Fibroblast of lung (primary cell): Measurements from ENCODE around the gene ABITRAM.

Source experiments
- CTCF ChIP-seq, 2 donors: IDR thresholded peaks in 1 of 2; conservative IDR thresholded peaks in 1 of 2; 1 replicate in 1 of 2; 2 replicates in 1 of 2; pipeline ENCODE4 v1.5.1; 2011 to 2012; ENCODE audit warnings: low read length in 2 of 2, control low read depth in 1 of 2, inconsistent platforms in 1 of 2, low read depth in 1 of 2, mild to moderate bottlenecking in 1 of 2
- EZH2 ChIP-seq: IDR thresholded peaks from 2 replicates; pipeline ENCODE4 v1.5.1; 2012; ENCODE audit warnings: low read length, control low read depth, mild to moderate bottlenecking; ENCODE audit errors: missing control alignments

GRCh38 chr9:108972186-108972585, 38.0 kb downstream of the ABITRAM start:
- no peak for TF ChIP-seq CTCF (conservative IDR thresholded peaks at IDR 0.05 in 1 of 2, IDR thresholded peaks at IDR 0.05 in 1 of 2; ENCODE audit: low read depth in 1 of 2, low read length in 2 of 2)
- TF ChIP-seq EZH2: no peak
